HUES64 (cell line): ENCODE results near the gene SEBOX.
"Not testable (repeated sequence)": the region's sequence is repeated elsewhere in the genome, so short reads cannot be mapped to it uniquely, and the experiment has no call there.

Source experiments
- H3K27ac ChIP-seq: 2 replicates; pipeline ENCODE4 v1.7.0; 2013; ENCODE audit warnings: low read depth, low read length, inconsistent platforms
- H3K27me3 ChIP-seq: 2 replicates; pipeline ENCODE4 v1.6.1; 2013; ENCODE audit warnings: mild to moderate bottlenecking, low read length; ENCODE audit not compliant: insufficient read depth
- H3K36me3 ChIP-seq: 2 replicates; pipeline ENCODE4 v1.6.1; 2013; ENCODE audit warnings: mild to moderate bottlenecking, low read length; ENCODE audit not compliant: insufficient read depth
- H3K4me1 ChIP-seq: 2 replicates; pipeline ENCODE4 v1.6.1; 2013; ENCODE audit warnings: mild to moderate bottlenecking, low read length, moderate library complexity; ENCODE audit not compliant: insufficient read depth
- H3K4me3 ChIP-seq: 2 replicates; pipeline ENCODE4 v1.5.1; 2013; ENCODE audit warnings: mild to moderate bottlenecking, low read length, moderate library complexity
- H3K9ac ChIP-seq: 2 replicates; pipeline ENCODE4 v1.6.1; 2013; ENCODE audit warnings: mild to moderate bottlenecking, low read depth, low read length
- H3K9me3 ChIP-seq: 2 replicates; pipeline ENCODE4 v1.6.1; 2013; ENCODE audit warnings: low read depth, low read length; ENCODE audit not compliant: insufficient read depth
- WGBS: fragments of 150-250, 120-280 bp; methylation state at CpG from one replicate; pipeline ENCODE4 v1.1.7; 2013; ENCODE audit warnings: missing lambda C conversion rate; 5-methylcytosine and 5-hydroxymethylcytosine counted together

SEBOX gene

DNA sequence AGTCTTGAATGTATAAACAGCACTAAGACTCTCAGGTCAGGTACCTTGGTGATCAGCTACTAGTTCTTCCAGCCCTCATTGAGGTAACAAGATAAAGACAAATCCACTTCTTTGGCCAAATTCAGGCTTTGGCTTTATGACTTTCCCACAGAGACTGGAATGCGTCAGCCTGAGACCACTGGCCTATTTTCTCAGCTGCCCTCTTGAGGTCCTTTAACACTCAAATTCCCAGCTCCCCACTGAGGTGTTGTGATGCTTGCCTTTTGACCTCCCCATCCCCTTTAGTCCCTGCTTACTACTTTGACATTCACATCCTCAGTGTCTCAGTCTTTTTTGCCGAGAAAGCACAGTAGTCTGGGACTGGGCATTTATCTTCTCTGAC is 18.8 kb downstream of the SEBOX start:
- peaks cover 2% of the 10 kb centered on the region; the same call in 1 of the 2 replicates for H3K4me1 ChIP-seq
- H3K27ac ChIP-seq: peak overlapping the region; percentile 63; the same call in 1 of the 2 replicates
- H3K9me3 ChIP-seq: no peaks in the 10 kb centered on the region
- 63% methylated on average over 2 of the region's 2 CpGs for WGBS
- H3K9ac ChIP-seq: no peak overlapping the region
- H3K27me3 ChIP-seq: no peaks in the 10 kb centered on the region
- H3K4me3 ChIP-seq: no peak overlapping the region
- peaks cover 96% of the 10 kb centered on the region for H3K36me3 ChIP-seq

DNA sequence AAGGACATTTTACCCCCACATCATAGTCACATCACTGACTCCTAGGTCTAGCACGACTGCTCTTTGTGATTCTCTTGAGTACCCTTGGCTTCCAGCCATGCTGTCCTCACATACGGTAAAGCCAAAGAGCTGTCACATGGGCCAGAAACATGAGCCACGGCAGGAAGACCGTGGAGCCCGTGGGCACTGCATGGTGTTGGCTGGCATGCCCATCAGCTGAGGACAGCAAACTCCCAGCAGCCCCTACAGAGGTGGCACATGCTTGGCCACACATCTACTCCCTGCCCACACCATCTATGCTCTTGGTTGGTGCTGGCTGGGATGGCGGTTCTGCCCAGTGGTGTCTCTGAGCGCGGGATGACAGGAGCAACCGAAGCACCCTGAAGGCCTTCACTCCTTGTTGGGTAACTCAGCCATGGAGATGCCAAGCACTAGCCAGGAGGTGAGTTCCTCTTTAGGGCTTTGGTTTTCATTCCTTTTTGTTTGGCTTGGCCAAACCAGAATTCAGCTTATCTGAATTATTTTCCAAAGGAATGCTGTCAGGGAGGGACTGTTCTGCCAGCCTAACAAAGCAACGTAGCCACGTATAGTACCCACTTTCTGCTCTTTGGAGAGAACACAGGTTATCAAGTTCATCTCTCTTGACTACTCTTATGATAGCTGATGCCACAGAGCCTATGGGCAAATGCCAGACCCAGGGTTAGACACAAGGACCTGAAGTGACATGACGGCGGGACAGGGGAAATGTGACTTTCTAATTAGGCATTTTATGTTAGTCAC is 19.4 kb downstream of the SEBOX start:
- H3K27me3 ChIP-seq: no peaks in the 10 kb centered on the region
- H3K4me3 ChIP-seq: no peak overlapping the region
- no peaks in the 10 kb centered on the region for H3K9me3 ChIP-seq
- no peak overlapping the region for H3K9ac ChIP-seq
- H3K27ac ChIP-seq: peak overlapping the region; percentile 63; the same call in 1 of the 2 replicates
- WGBS: 91% methylated on average over 13 of the region's 13 CpGs
- H3K4me1 ChIP-seq: peaks cover 2% of the 10 kb centered on the region; the same call in 1 of the 2 replicates
- peaks cover 95% of the 10 kb centered on the region for H3K36me3 ChIP-seq

DNA sequence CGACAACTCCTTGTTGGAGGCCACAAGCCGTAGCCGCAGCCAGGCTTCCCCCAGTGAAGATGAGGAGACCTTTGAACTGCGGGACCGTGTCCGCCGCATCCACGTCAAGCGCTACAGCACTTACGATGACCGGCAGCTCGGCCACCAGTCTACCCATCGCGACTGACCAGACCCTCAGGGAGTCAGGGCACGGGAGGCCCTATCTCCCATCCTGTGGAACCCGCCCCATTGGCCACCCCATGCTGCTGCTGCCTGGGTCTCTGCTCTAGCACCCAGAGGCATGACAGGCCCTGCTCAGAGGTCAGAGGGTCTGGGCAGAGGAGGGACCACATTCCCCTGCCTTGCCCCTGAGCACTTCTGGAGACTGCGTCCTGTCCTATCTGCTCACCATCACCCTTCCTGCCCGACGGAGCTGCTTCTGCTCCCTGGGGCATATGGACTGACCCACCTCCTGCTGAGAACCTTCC is 20.5 kb downstream of the SEBOX start:
- no peaks in the 10 kb centered on the region for H3K27me3 ChIP-seq
- H3K4me1 ChIP-seq: peaks cover 2% of the 10 kb centered on the region; the same call in 1 of the 2 replicates
- no peak overlapping the region for H3K27ac ChIP-seq
- WGBS: 95% methylated on average over 19 of the region's 19 CpGs
- H3K4me3 ChIP-seq: no peak overlapping the region
- peaks cover 94% of the 10 kb centered on the region for H3K36me3 ChIP-seq
- H3K9me3 ChIP-seq: no peaks in the 10 kb centered on the region
- H3K9ac ChIP-seq: no peak overlapping the region

DNA sequence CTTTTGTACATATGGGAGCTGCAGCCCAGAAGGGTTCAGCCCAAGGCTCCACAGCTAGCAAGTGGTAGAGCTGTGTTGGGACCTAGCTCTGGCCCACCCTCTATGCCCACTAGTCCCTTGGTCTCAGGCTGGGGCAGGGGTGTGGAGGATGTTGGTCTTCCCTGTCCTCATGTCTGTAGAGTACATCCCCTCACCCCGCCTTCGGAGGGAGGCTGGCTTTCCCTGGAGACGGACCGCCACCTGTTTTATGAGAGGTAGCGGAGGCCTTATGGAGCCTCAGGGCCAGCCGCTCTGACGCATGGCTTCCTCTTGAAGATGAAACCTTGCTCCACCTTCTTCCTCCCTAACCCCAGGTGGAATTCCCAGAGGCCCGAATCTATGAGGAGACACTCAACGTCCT is 21.0 kb downstream of the SEBOX start:
- peaks cover 2% of the 10 kb centered on the region; the same call in 1 of the 2 replicates for H3K4me1 ChIP-seq
- H3K9ac ChIP-seq: no peak overlapping the region
- 95% methylated on average over 9 of the region's 9 CpGs for WGBS
- no peaks in the 10 kb centered on the region for H3K27me3 ChIP-seq
- no peaks in the 10 kb centered on the region for H3K9me3 ChIP-seq
- no peak overlapping the region for H3K4me3 ChIP-seq
- H3K27ac ChIP-seq: no peak overlapping the region
- H3K36me3 ChIP-seq: peaks cover 90% of the 10 kb centered on the region

- Histone ChIP-seq H3K9me3 (no peaks in the 10 kb centered on the region), H3K27ac (no peak overlapping the region)
- 97% methylated on average over 10 of the region's 10 CpGs for WGBS
Measured at GRCh38 chr17:28343491-28343932, 21.5 kb downstream of the SEBOX start.

GRCh38 chr17:28342313-28342712 is 22.7 kb downstream of the SEBOX start:
- H3K27me3 ChIP-seq: no peaks in the 10 kb centered on the region
- H3K4me1 ChIP-seq: peaks cover 2% of the 10 kb centered on the region; the same call in 1 of the 2 replicates
- no peak overlapping the region for H3K4me3 ChIP-seq
- no peak overlapping the region for H3K9ac ChIP-seq
- no peaks in the 10 kb centered on the region for H3K9me3 ChIP-seq
- peaks cover 74% of the 10 kb centered on the region for H3K36me3 ChIP-seq
- H3K27ac ChIP-seq: no peak overlapping the region
- WGBS: 95% methylated on average over 14 of the region's 14 CpGs

More at GRCh38 chr17:28343491-28343932, 21.5 kb downstream of the SEBOX start:
- Histone ChIP-seq H3K9ac (no peak overlapping the region), H3K4me1 (peaks cover 2% of the 10 kb centered on the region; the same call in 1 of the 2 replicates), H3K4me3 (no peak overlapping the region), H3K36me3 (peaks cover 85% of the 10 kb centered on the region), H3K27me3 (no peaks in the 10 kb centered on the region)

DNA sequence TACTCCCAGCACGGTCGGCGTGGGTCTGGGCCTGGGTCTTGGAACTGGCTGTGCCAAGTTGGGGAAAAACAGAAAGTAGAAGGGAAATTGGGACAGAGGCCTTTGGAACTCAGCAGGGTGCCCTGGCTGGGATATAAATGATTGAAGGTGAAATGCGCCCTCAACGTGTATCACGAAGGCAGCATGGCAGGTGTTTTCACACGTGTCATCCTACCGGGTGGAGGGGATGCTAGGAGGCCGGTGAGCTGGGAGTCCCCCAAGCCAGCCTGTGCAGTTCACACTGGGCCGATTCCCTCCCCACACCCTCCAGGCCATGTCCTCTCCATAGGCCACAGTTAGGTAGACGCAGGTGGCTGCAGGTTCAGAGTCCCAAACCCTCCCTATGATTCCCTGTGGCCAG is 23.5 kb downstream of the SEBOX start:
- WGBS: 94% methylated on average over 11 of the region's 11 CpGs
- Histone ChIP-seq H3K36me3 (peaks cover 66% of the 10 kb centered on the region), H3K4me1 (peaks cover 8% of the 10 kb centered on the region; the same call in 1 of the 2 replicates), H3K27ac (no peak overlapping the region), H3K4me3 (no peak overlapping the region), H3K9ac (no peak overlapping the region), H3K9me3 (no peaks in the 10 kb centered on the region), H3K27me3 (no peaks in the 10 kb centered on the region)

- Histone ChIP-seq H3K9ac (no peak overlapping the region), H3K27me3 (no peaks in the 10 kb centered on the region), H3K4me1 (peaks cover 9% of the 10 kb centered on the region; the same call in 1 of the 2 replicates), H3K4me3 (no peak overlapping the region), H3K9me3 (no peaks in the 10 kb centered on the region), H3K36me3 (peaks cover 56% of the 10 kb centered on the region), H3K27ac (no peak overlapping the region)
- 98% methylated on average over 6 of the region's 6 CpGs for WGBS
Measured at GRCh38 chr17:28340374-28340773, 24.6 kb downstream of the SEBOX start.

DNA sequence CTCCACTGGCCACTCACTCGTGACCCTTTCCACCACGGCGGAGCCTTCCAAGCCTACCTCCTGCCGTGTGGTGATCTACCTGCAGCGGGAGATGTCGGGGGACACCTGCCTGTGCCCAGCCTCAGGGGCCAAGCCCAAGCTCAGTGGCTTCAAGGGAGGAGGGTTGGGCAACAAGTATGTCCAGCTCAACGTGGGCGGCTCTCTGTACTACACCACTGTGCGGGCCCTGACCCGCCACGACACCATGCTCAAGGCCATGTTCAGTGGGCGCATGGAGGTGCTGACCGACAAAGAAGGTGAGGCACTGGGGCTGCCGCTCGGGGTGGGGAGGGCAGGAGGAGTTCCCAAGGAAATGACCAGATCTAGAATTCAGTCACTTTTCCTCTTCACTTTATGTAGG is 25.6 kb downstream of the SEBOX start:
- Histone ChIP-seq H3K9ac (no peak overlapping the region), H3K4me1 (peaks cover 12% of the 10 kb centered on the region; the same call in 1 of the 2 replicates), H3K36me3 (peaks cover 46% of the 10 kb centered on the region), H3K9me3 (no peaks in the 10 kb centered on the region), H3K27ac (no peak overlapping the region), H3K27me3 (no peaks in the 10 kb centered on the region), H3K4me3 (no peak overlapping the region)
- 95% methylated on average over 15 of the region's 15 CpGs for WGBS

GRCh38 chr17:28338769-28339212 is 26.2 kb downstream of the SEBOX start:
- Histone ChIP-seq H3K36me3 (peaks cover 40% of the 10 kb centered on the region), H3K4me1 (peaks cover 12% of the 10 kb centered on the region; the same call in 1 of the 2 replicates)
- H3K27ac ChIP-seq, H3K4me3 ChIP-seq, H3K27me3 ChIP-seq, H3K9me3 ChIP-seq, H3K9ac ChIP-seq: not testable (repeated sequence)
- 96% methylated on average over 5 of the region's 8 CpGs for WGBS

DNA sequence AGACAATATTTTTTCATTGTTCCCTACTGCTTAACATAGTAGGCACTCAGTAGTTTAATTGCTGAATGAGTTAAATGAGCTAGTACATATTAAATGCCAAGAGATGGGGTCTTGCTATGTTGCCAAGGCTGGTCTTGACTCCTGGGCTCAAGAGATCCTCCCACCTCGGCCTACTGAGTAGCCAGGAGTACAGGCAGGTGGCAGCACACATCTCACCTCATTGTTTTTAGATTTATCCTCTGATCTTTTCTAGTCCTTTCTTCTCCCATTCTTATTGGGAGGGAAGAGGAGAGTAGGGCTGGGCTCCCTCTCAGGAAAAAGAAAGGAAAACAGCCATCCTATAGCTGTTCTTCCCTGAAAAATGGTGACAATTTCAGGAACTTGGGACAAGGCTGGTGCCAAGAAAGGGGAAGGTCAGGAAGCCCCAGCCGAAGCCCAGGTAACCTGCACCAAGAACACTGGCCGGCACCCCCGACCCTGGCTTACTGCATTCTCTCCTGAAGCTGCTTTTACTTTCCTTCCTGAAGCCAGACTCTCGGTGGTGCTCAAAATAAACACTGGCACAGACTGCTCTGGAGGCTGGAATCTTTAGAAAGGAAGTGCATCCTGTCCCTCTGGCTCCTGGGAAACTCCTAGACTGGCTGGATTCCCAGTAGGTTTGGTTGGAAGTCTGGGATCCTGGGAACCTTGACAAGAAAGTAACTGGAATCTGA is 26.8 kb downstream of the SEBOX start:
- Histone ChIP-seq H3K27ac (no peak overlapping the region), H3K4me1 (peaks cover 12% of the 10 kb centered on the region; the same call in 1 of the 2 replicates), H3K4me3 (no peak overlapping the region), H3K27me3 (no peaks in the 10 kb centered on the region), H3K36me3 (peaks cover 35% of the 10 kb centered on the region), H3K9me3 (no peaks in the 10 kb centered on the region), H3K9ac (no peak overlapping the region)
- WGBS: 81% methylated on average over 5 of the region's 5 CpGs
